Right hindlimb (tissue), 1 donor: ENCODE results near the gene GNG3.
A peak's percentile ranks its signal among the peaks of the same experiment; 100 is the strongest.
"Not testable (repeated sequence)": the region's sequence is repeated elsewhere in the genome, so short reads cannot be mapped to it uniquely, and the experiment has no call there.

Experiments
- DNase-seq: peaks from one replicate; pipeline ENCODE4 v3.0.0-alpha.2; 2018

GNG3 gene

GRCh38 chr11:62724171-62724570 is 16.7 kb downstream of the GNG3 start:
- DNase-seq, result no peak

GRCh38 chr11:62725646-62726045 is 18.2 kb downstream of the GNG3 start:
- DNase-seq, result no peak

DNA sequence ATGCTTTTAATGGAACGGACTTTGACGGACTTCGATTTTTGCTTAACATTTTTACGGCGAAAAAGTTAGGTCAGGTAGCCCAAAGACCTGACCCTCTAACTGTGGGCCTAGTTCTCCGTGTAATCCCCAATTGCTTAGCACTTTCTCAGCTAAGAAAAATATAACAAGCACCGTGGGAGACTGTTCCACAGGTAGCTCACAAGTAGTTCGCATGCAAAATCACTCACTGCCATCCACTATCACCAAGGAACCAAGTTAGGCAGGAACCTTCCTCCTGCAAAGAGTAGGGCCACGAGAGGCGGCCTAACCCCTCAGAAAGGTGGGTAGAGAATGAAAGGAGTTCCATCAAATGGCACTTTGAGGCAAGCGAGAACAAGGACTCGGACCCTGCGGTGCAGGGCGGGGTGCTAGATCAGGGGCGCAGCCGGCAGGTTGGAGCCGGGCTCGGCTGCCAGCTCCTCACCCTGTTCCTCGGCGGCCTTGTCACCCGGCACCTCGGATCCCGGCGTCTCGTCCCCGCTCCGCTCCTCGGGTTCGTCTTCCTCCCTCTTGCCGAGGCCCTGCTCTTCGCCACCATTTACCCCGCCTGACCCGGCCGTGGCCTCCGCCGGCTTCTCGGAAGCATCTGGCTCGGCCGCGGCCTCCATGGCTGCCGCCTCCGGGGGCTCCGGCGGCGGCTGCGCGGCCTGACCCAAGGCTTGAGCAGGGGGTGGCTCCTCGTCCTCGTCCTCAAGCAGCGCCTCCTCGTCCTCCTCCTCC is 18.9 kb downstream of the GNG3 start:
- no peak for DNase-seq

DNA sequence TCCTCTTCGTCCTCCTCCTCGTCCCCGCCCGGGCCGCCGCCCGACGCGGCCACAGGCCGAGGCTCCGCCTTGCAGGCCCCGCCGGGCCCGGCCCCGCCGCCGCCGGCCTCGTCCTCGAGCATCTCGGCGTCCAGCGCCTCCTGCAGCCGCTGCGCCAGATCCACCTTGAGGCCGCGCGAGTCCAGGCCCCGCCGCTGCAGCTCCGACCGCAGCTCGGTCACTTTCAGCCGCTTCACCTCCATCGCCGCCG is 19.4 kb downstream of the GNG3 start:
- no peak for DNase-seq

DNA sequence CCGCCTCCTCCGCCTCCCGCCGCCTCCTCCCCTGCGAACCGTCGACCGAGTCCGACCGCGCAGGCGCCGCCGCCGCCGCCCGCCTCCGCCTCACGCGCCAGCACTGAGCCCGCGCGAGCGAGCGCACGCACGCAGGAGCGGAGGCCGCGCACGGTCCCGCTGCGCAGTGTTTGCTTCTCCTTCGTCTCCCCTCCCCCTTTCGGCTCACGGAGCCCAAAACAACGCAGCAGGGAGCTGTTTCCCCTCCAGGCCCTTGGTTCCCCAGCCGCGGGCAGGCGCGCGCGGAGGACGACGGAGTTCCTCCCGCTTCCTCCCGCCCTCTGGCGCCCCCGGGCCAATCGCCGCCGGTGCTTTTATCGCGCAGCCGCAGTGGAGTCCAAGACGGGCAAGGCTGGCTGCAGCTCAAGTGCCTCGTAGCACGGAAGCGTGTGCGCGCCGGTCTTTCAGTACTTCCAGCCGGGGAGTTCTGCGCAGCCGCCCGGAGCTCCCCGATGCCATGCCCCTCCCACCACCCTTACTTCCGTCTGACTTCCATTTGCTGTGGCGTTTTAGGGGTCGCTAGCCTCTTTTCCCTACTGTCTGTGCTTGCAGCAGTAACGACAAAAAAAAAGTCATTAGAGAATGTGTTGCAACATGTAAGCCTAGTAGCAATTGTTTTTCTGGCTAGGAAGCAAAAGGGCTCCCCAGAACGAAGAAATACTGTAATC is 19.8 kb downstream of the GNG3 start, which contains the start of gene HNRNPUL2:
Gene HNRNPUL2, minus strand, starts transcription at position 293 of the 707 bp plus-strand sequence. CDS start 301 bp downstream, outside the sequence.
- peak; percentile 99 for DNase-seq

GRCh38 chr11:62727872-62728170 is 20.3 kb downstream of the GNG3 start:
- peak; percentile 93 for DNase-seq

- DNase-seq, result peak; percentile 94
Measured at GRCh38 chr11:62728171-62728988, 20.9 kb downstream of the GNG3 start, which contains the start of gene TTC9C. TTC9C (plus strand) TSS chr11:62728486; CDS start chr11:62728849, 363 bp downstream.

DNA sequence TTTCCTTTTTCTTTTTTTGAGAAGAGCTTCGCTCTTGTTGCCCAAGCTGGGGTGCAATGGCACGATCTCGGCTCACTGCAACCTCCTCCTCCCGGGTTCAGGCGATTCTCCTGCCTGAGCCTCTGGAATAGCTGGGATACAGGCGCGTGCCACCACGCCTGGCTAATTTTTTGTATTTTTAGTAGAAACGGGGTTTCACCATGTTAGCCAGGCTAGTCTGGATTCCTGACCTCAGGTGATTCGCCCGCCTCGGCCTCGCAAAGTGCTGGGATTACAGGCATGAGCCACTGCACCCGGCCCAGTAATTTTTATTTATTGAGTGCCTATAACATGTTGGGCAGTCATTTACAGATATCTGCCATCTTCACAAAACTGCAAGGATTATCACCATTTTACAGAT is 22.6 kb downstream of the GNG3 start:
- not testable (repeated sequence) for DNase-seq

- no peak for DNase-seq
Measured at GRCh38 chr11:62732830-62733229, 25.4 kb downstream of the GNG3 start.

DNA sequence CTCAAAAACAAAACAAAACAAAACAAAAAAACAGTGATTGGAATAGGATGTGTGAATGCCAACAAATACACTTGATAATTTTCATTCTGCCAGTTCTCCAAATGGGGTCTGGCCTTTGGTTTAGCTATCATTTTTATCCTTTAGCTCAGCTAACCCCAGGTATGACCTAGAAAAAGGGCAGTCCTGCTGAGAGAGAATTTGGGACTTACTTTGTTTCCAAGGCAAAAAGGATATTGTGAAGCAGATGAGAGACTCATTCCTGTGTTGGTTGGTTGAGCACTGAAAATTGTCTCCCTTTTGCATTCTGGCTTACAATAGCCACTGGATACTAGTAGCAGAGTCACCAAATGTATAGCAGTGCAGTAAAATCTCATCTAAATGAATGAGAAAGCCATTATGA is 29.7 kb downstream of the GNG3 start:
- DNase-seq, result no peak

DNA sequence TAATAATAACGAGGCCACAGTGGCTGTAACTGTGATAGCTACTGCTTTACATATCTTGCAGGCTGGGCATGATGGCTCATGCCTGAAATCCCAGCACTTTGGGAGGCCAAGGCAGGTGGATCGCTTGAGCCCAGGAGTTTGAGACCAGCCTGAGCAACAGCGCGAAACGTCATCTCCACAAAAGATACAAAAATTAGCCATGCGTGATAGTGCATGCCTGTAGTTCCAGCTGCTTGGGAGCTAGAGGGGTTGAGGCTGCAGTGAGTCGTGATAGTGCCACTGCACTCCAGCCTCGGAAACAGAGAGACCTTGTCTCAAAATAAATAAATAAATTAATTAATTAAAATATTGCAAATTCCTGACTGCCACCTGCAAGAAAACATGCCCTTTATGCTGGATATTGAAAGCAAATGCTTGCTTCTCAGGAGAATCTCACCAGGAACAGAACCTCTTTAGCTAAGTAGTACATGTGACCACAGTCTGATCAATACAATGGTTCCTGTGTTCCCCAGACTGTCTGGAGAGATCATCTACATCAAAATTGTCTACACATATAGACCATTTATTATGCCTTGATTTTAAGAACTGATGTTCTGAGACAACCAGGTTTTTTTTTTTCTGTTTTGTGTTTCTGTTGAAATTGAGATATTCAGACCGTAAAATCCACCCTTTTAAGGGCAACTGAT is 40.1 kb downstream of the GNG3 start:
- no peak for DNase-seq

DNA sequence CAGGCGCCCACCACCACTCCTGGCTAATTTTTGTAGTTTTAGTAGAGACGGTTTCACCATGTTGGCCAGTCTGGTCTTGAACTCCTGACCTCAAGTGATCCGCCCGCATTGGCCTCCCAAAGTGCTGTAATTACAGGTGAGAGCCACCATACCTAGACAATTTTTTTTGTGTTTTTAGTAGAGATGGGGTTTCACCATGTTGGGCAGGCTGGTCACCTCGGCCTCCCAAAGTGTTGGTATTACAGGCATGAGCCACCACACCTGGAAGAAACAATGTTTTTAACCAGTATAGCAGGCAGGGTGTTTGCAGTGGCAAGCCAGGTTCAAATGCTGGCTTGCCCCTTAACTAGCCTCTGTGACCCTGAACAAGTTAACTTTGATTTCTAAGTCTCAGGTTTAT is 42.5 kb downstream of the GNG3 start:
- DNase-seq, result not testable (repeated sequence)

DNA sequence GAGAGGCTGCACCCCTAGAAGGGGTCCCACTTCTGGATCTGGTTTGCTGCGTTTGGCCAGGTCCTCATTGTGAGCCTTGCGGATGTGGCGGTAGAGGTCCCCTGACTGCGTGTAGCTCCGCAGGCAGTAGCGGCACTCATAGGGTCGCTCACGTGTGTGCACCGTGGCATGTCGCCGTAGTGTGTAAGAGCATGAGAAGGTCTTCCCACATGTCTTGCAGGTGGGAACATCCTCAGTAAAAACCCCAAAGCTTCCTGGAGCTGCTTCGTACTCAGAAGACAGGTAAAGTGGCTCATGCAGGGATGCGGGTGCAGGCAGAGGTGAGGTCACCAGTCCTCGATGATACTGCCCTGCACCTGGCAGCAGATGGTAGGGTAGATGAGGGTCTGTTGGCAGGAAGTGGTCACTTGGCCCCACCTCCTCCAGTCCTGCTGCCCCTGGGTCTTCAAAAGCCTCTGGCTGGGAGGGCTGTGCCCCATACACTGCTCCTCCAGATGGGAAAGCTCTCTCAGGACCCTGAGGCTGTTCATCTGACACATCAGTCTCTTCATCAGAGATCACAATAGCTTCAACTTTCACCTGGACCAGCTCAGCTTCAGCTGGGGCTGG is 44.8 kb downstream of the GNG3 start:
- no peak for DNase-seq

GRCh38 chr11:62752994-62753735 is 45.7 kb downstream of the GNG3 start:
- no peak for DNase-seq

DNA sequence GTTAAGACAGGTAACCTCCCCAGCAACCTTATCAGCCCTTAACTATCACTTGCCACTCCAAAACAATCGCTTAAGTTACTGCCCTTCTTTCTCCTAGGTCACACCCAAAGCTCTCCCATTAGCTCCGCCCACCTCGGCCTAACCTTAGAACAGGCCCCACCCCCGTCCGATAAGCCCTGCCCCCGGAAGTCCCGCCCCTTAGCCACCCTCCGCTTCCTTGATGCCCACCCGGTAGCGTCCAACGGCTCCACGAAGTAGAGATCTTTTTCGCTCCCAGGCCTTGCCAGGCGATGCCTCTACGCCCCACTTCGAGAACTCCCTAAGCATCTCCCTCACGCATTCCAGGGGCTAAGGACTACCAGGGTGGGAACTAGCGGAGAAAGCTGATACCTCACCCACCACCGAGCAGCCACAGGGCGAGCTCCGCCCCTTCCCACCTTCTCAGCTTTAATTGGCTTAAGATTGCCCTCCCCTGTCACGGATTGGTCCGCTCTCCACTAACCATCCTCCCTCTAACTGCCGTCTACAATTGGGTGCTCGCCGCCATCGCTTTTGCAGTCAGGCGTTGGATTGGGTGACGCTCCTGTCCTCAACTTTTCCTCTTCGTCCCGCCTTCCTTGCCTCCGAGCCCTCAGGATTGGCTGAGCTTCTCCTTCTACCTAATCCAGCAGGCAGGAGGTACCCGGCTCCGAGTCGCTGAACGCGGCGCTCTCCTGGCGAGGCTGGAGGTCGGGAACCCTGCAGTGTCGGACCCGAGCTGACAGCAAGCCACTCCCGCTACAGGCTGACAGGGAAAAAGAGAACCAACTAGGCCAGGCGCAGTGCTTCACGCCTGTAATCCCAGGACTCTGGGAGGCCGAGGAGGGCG is 46.5 kb downstream of the GNG3 start, which contains the start of gene ZBTB3:
Gene ZBTB3, minus strand, starts transcription at position 425 of the 868 bp plus-strand sequence. CDS start 496 bp downstream, outside the sequence.
- DNase-seq, result peak; percentile 99

DNA sequence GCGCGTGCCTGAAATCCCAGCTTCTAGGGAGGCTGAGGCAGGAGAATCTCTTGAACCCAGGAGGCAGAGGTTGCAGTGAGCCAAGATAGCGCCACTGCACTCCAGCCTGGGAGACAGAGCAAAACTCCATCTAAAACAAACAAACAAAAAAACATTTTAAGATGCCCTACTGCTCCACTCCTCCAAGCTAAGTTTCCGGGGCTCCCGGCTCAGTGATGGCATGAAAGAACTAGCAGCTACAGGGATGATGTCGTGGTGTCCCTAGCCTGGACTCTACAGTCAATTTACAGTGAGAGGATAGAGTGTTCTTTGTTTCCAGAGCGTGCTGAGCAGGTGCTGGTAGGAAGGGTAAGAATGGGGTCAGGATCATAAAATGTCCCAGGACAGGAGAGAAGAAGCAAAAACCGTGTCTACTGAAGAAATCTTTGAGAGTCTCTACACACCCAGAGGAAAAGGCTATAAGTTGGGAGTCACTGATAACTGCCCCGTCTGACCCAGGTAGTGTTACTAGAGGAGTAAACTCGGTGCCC is 47.7 kb downstream of the GNG3 start:
- no peak for DNase-seq

DNA sequence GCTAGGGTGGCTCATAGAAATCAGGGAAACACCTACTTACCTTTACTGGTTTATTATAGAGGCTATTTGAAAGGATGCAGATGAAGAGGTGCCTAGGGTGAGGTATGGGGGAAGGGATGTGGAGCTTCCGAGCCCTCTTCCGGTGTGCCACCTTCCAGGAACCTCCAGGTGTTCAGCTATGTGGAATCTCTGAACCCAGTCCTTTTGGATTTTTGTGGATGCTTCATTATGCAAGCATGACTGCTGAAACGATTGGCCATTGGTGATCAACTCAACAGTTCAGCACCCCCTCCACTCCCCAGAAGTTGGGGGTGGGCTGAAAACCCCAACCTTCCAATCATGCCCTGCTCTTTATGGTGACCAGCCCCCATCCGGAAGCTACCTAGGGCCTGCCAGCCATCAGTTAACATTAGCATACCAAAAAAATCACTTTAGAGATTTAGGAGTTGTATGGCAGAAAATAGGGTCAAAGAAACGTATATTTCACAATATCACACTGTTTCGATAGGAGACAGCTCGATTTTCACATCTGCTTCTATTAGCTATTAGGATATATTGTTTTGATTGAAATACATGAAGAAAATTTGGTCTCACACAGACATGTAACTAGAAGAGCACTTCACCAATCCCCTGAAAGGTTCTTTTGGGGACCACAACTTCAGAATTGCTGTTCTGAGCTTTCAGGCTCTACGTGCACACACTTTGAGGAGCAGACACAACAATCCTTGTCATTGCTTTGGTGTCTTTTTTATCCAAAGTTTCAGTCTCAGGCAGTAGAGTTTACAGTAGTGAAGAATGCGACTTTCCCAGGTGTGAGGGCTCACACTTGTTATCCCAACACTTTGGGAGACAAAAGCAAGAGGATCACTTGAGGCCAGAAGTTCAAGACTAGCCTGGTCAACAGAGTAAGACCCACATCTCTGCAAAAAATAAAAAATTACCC is 50.6 kb downstream of the GNG3 start:
- DNase-seq, result no peak
